GM18867 (cell line): ENCODE results near the gene MSANTD7.
"Not testable (repeated sequence)": the region's sequence is repeated elsewhere in the genome, so short reads cannot be mapped to it uniquely, and the experiment has no call there.

Source experiments
- ATAC-seq: cut with Tn5 transposase; IDR thresholded peaks from one replicate; pipeline ENCODE4 v1.9.1; 2021; ENCODE audit warnings: mild to moderate bottlenecking, moderate library complexity; ENCODE audit not compliant: unreplicated experiment

The MSANTD7 gene

DNA sequence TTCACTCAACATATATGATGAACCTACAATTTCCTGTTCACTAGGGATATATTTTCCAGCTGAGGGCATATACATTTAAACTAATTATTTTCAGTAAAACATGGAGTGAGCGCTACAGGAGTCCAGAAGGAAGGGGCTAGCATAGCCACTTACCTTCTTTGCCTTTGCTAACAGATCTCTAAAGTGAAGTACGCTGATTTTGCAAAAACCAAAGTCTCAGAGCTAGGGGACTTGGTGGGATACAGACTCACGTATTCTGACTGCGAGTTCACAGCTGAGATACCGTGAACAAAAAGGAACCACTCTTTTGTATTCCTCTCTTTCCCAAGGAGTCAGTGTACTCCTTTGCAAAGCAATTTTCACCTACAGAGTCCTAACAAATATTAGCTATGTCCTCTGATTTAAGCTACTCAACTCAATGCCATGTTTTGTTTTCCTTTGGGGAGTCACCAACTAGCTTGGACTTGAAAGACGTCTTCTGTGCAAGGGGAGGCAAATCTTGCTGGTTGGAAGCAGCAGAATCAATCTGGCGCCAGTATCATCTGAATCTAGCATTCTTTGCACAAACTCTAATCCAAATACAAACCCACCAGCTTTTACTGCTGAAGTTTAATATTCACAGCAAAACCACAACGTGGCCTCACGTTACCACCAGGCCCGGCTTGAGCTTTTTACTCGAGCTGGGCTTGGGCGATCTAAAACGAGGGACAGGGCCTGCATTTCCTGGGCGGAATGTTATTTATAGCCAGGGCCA lies 926 bp upstream of the MSANTD7 start:
- peak; percentile 5 for ATAC-seq

DNA sequence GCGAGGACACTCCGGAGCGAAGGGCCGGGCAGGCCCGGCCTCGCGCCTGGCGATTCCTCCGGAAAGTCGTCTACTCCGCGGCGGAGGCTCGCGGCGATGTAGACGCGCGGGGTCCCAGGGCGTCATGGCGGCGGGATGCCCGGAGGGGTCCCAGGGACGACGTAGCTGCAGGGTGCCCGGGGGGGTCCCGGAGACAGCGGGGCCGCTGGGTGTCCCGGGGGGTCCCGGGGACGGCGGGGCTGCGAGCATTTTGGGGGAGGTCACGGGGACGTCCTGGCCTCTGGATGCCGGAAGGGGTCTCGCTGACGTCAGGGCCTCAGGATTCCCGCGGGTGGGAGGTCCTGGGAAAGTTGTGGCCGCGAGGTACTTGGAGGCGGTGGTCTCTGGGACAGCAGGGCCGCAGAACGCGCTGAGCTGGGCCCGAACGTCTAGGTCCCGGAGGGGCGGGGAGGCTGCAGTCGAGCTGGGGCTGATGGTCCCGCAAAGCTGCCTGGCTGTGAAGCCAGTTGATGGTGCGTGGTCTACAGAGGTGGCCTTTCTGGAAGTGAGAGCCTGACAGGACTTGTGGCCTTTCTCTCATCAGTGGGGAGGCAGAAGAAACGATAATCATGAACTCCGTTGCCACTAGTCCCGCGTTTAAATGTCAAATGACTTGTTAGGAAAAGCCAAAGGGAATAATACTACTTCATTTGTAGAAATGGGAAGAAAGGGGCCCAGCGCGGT lies 637 bp downstream of the MSANTD7 start:
- ATAC-seq, result no peak

DNA sequence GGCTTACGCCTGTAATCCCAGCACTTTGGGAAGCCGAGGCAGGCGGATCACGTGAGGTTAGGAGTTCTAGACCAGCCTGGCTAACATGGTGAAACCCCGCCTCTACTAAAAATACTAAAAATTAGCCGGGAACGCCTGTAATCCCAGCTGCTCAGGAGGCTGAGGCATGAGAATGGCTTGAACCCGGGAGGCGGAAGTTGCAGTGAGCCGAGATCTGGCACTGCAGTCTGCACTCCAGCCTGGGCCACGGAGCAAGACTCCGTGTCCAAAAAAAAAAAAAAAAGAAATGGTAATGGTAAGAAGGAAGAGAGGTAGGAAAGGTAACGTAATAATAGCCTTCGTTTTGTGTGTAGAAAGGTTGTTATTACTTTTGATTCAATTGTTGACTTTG lies 1.2 kb downstream of the MSANTD7 start:
- ATAC-seq, result no peak

DNA sequence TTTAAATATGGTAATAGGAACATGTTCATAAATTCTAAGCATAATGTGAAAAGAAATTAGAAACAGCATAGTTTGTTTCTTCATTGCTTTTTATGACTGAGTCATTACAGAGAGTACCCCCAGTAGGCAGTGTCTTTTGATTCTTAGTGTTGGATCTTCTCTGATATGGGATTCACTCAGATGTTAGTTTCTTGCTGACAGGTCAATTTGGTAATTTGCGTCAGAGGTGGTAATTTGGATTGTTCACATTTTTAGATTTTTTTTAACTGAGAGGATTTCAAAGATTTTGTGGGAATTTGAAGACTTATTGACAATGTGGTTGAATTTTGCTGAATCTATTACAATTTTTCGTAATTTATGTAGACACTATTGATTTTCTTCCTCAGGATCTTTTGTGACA lies 2.1 kb downstream of the MSANTD7 start:
- no peak for ATAC-seq

DNA sequence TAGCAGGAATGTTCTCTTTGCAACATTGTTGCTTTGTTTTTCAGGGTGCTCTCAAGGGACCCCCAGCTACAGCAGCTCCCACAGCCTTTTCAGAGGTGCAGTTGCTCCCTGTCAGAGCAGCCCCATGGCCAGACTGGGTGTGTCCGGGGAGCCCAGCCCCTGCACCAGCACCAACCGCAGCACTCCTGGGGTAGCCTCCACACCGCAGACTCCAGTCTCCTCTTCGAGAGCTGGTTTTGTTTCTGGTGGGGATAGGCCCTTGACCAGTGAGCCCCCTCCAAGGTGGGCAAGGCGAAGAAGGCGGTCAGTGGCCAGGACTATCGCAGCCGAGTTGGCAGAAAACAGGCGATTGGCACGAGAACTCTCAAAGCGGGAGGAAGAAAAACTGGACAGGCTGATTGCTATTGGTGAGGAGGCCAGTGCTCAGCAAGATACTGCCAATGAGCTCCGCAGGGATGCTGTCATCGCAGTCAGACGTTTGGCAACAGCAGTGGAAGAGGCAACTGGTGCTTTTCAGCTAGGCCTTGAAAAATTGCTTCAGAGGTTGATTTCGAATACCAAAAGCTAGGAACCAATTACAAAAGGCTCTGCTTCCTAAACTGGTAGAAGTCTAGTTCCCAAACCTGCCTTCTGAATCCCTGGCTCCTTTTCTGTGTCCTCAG lies 5.4 kb downstream of the MSANTD7 start:
- ATAC-seq, result no peak

DNA sequence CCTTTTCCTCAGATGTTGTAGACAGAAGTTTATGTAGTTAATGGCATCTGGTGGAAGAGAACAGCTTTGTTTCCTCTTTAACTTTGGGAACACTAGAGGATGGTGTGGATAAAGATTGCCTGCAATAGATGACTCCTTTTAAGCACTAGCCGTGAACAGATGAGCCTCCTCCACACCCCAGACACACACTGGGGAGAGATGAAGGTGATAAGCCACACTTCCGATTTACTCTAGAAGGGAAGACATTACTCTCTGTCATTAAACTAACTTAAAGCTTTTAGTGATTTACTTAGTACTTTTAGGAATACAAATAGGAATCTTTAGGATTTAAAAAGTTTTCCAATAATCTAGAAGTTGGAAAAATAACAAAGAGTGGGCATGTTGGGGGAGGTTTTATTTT lies 6.8 kb downstream of the MSANTD7 start:
- no peak for ATAC-seq

DNA sequence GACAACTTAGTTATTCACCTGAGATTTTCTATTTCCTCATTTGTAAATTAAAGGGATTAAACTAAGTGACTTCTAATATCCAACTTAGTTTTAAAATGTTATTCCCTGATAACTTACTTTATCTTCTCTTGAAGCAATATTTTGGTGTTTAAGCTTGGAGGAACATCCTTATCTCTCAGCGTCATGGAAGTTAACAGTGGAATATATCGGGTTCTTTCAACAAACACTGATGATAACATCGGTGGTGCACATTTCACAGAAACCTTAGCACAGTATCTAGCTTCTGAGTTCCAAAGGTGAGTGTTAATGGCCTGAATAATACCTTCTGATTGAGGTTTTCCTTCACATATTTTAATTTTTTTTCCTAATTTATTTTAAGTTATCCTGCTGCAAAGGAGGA lies 14.1 kb downstream of the MSANTD7 start:
- ATAC-seq, result no peak

DNA sequence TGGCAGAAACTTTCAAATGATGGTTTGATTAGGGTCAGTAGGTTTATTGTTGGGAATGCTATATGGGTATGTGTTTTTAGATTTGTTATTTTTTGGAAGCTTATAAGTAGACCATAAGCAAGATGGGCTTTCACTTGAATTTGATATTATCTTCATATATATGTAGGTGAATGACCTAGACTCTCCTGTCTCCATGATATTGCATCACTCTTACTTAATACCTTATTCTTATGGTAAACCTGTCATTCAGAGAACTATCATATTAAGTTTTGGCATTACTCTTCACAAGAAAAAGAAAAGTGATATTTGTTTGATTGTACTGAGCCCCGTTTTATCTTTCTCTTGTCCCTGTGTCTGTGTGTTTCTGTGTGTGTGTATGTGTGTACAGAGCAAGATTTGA lies 17.3 kb downstream of the MSANTD7 start:
- no peak for ATAC-seq

DNA sequence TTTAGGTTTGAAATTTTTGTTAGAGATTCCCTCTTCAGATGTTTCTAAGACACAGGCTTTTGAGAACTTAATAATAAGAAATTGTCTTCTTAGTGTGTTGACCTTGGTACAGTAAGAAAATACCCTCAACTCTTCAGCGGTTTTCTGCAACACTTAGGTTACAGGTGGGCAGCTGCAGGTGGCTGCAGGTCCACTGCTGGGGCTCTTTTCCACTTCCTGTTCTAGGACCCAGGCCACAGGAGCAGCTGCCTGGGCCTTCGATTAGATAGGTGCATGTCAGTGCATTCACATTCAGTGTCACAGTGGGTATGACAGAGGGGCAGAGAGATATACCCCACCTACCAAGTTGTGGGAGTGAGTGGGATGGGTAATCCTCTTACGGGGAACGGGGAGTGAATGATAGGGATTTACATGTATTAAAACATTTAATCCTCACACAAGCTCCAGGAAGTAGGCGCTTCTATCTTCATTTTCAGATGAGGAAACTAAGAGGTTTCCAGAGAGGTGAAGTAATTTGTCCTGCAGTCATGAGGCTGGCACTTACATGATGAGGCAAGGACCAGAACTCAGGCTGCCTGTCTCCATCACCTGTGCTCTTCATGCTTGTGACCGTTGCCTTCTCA lies 20.3 kb downstream of the MSANTD7 start:
- no peak for ATAC-seq

DNA sequence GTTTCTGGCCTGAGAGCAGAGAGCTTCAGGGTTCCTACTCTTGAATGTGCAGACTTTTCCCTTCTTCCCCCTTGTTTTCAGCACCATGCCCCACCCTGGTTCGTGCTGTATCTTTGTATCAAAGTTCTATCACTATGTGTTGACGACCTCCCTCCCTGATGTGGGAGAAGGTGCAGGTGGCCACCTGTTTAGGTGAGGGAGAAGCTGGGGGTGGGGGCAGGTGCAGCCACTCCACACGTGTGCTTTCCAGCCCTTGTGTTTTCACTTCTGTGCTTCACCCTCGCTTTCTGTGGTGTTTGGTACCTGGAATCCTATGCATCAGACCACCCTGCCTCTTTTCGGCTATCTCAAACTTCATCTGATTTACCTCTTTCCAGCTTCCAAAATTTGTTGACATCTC lies 20.9 kb downstream of the MSANTD7 start:
- ATAC-seq, result no peak

DNA sequence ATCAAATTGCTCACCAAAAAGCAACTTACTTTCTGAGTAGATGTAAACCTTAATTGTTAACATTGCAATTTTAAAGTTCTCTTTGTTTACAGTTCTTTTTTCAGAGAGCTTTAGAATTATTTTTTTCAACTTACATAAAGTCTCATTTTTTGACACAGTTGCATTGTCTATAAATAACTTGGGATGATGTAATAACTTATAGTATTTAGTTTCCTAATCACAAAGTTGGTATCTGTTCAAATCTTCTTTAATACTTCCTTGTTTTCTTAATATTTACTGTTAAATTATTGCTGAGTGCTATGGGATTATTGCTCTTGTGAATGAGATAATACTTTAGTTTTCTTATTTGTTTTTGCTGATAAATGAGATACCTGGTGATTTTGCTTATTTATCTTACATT lies 21.7 kb downstream of the MSANTD7 start:
- no peak for ATAC-seq

DNA sequence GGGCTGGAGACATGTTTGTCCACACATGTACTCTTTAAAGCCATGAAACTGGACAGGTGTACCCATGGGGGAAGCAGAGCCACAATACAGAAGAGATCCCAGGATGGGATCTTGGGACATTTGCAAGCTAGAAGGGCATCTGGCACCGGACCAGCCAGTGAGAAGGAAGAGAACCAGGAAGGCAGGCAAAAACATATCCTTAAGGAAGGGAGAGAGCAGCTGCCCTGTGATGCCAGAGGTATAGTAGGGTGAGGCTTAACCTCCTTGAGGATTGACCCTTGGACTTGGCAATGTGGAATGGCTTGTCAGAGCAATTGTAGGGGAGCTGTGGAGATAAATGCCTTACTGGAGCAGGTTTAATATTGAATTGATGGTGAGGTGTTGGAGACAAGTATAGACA lies 22.7 kb downstream of the MSANTD7 start:
- no peak for ATAC-seq

DNA sequence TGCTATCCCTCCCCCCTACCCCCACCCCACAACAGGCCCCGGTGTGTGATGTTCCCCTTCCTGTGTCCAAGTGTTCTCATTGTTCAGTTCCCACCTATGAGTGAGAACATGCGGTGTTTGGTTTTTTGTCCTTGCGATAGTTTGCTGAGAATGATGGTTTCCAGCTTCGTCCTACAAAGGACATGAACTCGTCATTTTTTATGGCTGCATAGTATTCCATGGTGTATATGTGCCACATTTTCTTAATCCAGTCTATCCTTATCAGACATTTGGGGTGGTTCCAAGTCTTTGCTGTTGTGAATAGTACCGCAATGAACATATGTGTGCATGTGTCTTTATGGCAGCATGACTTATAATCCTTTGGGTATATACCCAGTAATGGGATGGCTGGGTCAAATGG lies 26.4 kb downstream of the MSANTD7 start:
- not testable (repeated sequence) for ATAC-seq

DNA sequence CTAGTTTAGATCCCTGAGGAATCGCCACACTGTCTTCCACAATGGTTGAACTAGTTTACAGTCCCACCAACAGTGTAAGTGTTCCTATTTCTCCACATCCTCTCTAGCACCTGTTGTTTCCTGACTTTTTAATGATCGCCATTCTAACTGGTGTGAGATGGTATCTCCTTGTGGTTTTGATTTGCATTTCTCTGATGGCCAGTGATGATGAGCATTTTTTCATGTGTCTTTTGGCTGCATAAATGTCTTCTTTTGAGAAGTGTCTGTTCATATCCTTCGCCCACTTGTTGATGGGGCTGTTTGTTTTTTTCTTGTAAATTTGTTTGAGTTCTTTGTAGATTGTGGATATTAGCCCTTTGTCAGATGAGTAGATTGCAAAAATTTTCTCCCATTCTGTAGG lies 26.8 kb downstream of the MSANTD7 start:
- ATAC-seq, result not testable (repeated sequence)

DNA sequence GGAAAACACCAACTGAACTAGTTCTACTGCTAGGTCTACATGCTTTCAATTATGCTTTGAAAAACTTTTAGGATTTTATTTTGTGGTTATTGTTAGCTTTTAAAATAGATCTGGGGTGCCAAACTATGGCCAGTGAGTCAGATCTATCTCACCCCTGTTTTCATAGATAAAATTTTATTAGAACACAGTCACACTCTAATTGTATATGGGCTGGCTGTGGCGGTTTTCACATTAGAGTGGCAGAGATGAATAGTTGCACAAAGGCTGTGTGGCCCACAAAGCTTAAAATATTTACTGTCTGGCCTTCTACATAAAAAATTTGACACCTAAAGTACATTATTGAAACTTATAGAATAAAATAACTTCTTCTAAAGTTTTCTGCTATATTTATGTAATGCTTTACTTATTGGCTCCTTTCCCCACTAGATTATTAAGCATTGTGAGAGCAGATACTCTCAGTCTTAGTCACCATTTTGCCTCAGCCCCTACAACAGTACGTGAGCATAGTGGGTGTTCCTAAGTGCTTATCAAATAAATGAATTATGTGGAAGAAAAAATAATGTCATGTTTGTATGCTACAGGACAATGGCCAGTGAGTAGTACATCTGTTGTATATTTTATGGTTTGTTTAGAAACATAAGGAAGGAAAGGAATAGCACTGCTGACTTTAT lies 35.1 kb downstream of the MSANTD7 start:
- ATAC-seq, result no peak

DNA sequence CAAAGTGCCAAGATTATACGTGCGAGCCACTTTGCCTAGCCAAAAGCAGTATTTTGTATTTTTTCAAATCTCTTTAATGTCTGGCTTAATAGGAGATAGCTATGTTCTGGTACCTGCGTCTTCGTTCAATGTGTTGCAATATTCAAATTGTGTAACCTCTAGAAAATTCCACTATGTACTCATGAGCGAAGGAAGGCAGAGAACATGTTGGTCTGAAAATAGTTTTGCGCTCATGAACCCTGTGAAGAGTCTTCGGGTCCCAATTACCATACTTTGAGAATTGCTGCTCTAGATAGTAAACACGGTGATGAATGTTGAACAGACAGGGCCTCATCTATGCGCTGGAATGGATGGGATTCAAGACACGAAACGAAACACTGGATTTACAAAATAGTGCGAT lies 37.8 kb downstream of the MSANTD7 start:
- ATAC-seq, result no peak

DNA sequence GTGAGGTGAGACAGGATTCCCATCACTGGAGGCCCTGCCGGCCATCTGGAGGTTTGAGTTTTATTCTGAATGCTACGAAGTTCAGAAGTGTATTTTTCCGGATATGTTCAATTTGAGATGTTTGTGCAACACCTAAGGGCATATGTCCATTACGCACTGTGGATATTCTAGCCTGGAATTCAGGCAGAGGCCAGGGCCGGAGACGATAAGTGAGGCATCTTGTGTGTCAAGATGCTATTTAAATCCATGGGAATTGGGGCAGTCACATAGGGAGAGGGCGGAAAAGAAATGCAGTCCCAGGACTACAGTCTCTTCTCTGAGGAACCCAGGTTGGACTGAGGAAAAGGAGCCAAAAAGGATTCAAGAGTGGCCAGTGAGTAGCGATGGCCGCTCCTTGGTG lies 38.7 kb downstream of the MSANTD7 start:
- ATAC-seq, result no peak

DNA sequence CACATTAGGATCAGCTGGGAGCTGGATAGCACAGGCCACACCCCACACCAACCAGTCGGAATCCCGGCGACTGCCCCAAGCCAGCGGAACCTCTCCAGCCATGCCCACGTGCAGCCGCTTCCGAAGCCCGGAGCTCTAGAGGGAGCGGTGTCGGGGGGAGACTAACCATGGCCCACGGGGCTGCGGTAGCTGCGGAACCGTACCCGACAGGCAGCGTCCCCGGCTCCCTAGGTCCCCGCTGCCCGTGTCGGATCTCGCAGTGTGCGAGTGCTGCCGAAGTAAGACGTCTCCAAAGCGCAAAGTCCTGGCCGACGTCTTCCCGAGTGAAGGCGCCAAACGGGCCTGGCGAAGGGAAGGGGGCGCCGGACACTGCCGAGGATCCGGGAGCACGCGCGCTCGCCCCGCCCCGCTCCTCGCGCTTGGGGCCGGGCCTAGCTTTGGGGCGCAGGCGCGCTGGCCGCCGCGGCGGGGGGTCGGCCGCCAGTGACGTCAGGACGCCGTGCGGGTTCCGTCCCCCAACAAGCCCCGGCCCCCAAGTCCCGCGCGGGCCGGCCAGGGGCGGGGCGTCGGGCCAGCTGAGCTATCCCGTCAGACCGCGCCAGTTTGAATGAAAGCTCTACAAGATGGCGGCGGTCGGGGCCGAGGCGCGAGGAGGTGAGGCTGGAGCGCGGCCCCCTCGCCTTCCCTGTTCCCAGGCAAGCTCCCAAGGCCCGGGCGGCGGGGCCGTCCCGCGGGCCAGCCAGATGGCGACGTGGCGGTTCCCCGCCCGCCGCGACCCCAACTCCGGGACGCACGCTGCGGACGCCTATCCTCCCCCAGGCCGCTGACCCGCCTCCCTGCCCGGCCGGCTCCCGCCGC lies 40.4 kb downstream of the MSANTD7 start, which contains the start of gene SUV39H2:
TSS of gene SUV39H2 (plus strand) at position 601 of the 858 bp plus-strand sequence. CDS start at position 624, 23 bp downstream.
- ATAC-seq, result peak; percentile 94

DNA sequence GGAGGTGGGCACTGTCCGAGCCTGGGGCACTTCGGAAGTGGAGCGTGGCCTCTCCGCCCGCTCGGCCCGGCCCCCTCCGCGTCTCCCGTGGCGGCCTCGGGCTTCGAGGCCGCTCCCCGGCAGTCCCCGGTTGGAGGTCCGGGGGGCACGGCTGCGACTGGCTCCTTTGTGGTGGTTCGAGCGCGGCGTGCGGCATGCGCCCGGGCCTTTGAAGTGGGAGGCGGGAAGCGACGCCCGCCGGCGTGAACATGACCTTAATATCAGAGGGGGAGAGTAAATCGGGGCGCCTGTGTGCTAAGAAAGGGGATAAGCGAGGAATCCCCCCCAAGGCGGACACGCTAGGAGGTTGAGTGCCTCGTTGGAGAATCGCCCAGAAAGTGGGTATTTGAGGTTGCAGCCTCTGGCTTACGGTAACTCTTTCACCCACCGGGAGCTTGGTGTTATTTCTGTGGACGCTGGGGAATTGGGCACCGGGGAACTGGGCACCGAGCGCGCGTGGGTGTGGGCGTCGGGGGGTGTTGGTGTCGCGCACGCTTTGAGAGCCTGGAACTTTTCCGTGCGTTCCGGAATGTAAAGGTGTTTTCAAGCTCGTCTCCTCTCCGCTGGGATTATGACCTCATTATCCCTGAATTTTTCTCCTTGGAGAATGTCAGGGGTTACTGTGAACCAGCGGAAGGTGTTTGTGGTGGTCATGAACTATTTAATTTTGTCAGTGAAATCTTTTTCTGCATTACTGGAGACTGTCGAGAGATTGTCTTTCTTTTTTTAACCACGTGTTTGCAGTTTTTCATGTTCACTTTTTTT lies 41.2 kb downstream of the MSANTD7 start:
- ATAC-seq, result peak; percentile 19
